ENCODE results near the gene CENPN.

GRCh38 chr16:81003064-81003463 is 4.0 kb upstream of the CENPN start:
- TF ChIP-seq POLR2A (IDR thresholded peaks at IDR 0.05) = no peak
- no peak for TF ChIP-seq CTCF (IDR thresholded peaks at IDR 0.05 in 8 of 11, conservative IDR thresholded peaks at IDR 0.05 in 3 of 11)
- no peak for TF ChIP-seq POLR2AphosphoS5 (IDR thresholded peaks at IDR 0.05)
